GM12874 (cell line): ENCODE results near the gene ZNF438.

Source experiments
- TF ChIP-seq, protein P1 (sequence below): IDR thresholded peaks from 2 replicates; pipeline ENCODE4 v1.5.1; 2011; ENCODE audit warnings: low read depth, mild to moderate bottlenecking, control low read depth, low read length, moderate library complexity; ENCODE audit not compliant: insufficient read depth

The ZNF438 gene

GRCh38 chr10:31073211-31073610, 41.5 kb upstream of the ZNF438 start:
- TF ChIP-seq, protein P1, sequence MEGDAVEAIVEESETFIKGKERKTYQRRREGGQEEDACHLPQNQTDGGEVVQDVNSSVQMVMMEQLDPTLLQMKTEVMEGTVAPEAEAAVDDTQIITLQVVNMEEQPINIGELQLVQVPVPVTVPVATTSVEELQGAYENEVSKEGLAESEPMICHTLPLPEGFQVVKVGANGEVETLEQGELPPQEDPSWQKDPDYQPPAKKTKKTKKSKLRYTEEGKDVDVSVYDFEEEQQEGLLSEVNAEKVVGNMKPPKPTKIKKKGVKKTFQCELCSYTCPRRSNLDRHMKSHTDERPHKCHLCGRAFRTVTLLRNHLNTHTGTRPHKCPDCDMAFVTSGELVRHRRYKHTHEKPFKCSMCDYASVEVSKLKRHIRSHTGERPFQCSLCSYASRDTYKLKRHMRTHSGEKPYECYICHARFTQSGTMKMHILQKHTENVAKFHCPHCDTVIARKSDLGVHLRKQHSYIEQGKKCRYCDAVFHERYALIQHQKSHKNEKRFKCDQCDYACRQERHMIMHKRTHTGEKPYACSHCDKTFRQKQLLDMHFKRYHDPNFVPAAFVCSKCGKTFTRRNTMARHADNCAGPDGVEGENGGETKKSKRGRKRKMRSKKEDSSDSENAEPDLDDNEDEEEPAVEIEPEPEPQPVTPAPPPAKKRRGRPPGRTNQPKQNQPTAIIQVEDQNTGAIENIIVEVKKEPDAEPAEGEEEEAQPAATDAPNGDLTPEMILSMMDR: no peak

DNA sequence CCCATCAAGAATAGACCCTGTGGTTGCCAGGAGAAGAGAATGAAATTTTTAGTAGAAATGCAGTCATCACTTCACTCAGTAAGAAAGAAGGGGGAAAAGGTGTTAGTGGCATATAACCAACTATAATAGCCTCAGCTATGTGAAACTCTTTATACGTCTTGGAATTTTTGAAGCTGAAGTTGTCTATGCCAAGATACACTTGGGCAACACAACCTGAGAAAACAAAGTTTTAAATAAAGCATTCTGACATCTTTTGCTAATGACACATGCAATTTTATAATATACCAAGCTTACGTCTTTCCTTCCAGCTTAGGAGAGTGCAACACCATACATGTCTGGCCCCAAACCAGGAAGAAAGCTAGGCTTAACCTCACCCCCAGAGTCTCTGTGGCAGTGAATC, 40.8 kb upstream of the ZNF438 start:
- TF ChIP-seq, protein P1: no peak

DNA sequence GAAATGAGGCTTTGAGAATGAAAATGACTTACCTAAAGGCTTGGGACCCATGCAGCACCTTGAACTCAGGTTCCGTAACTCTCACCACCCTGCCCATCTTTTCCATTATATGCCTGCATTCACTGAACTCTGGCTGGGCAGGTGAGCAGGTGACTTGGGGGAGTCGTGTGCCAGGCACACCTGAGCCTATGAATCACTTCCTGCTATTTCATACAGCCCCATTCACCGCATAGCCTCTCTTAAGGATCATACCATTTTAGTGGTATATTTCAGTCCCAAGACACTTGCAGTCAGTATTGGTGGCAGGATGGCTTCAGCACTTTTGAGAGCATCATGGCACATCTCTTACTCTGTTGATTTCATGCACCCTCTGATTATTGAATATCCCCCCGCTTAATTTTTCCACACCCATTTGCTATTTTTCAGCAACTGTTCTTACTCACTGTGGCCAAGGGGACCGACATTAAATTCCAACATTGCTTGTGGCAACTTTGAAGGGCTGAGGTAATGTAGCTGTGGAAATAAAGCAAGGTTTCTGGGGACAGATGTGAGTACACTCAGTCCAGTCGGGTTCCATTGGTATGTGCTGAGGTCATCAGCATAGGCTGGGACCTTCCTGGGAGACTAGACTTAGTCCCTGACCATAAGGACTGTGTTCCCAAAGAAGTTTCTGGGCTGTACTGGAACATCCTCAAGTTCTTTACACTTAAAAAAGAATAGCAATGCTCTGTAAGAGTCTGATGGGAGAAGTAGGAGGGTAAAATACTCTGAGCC, 39.8 kb upstream of the ZNF438 start:
- TF ChIP-seq, protein P1: no peak

DNA sequence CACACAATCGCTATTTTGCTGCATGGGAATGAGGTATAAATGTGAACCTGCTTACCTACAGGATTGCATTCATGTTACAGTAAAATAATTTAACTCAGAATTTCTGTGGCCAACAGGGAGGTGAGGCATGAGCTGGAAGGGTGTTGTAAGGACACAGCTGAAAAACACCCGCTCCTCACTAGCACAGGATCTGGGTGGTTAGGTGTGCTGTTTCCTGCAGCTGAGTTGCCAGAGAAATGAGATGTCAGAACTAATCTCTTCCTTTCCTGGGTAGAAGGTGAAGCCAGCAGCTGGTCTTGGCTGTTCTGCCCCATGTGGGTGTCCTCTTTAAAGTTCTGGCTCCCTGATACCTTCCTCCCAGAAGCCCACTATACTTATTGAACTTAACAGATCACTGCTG, 39.0 kb upstream of the ZNF438 start:
- TF ChIP-seq, protein P1: no peak

DNA sequence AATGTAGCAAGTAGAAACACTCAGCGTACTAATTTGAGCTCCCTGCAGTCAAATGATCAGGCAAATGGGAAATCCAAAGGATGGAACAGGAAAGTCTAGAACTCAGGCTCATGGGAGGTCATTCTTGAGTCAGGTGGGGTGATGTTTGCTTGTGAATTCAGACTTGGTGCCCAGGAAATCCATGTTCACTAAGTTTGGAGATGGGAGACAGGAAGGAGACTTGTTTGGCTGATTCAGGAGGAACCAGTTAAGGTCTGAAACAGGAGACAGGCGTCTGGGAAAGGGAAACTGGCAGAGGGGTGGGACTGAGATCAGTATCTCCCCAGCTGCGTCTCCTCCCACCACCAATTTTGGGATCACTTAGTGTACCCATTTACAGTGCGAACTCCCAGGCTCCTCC, 38.4 kb upstream of the ZNF438 start:
- TF ChIP-seq, protein P1: no peak

GRCh38 chr10:31069411-31069810, 37.7 kb upstream of the ZNF438 start:
- TF ChIP-seq, protein P1: no peak

- TF ChIP-seq, protein P1: no peak
Observed at GRCh38 chr10:31064348-31064747, 32.7 kb upstream of the ZNF438 start.
